Keratinocyte (primary cell): ENCODE measurements around the gene EPB41.

ENCODE experiments used
- CTCF ChIP-seq, 3 experiments: IDR thresholded peaks in 1 of 3; conservative IDR thresholded peaks in 1 of 3; optimal IDR thresholded peaks in 1 of 3; 2 replicates in 2 of 3; 3 replicates in 1 of 3; pipeline versions ENCODE3 to v1.5.1; 2011; ENCODE audit warnings: low read length in 3 of 3, mild to moderate bottlenecking in 3 of 3, moderate library complexity in 2 of 3, control low read depth in 1 of 3, inconsistent platforms in 1 of 3; ENCODE audit not compliant: insufficient read depth in 2 of 3; ENCODE audit errors: extremely low read depth in 1 of 3
- EZH2 ChIP-seq: IDR thresholded peaks from one replicate; pipeline ENCODE4 v1.6.1; 2012; ENCODE audit warnings: inconsistent platforms, mild to moderate bottlenecking, low read length, moderate library complexity

DNA sequence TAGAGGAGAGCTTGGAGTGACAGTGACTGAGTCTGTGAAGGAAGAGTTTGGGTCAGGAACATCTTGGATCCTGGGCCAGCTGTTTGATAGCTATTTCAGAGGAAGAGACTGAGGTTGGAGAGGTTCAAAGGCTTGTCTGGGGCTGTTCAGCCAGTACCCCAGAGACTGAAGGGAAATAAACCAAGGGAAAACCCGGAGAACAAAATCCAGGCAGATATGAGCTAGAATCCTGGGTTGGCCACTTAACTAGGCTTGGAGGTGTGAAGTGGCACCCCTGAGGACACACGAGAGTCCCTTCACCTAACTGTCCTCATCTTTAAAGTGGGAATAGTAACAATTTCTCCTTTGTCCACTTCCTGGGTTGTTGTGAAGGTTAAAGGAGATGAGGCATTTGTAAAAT lies 23.1 kb upstream of the EPB41 start:
- TF ChIP-seq CTCF (optimal IDR thresholded peaks at IDR 0.05 in 1 of 3, IDR thresholded peaks at IDR 0.05 in 1 of 3, conservative IDR thresholded peaks at IDR 0.05 in 1 of 3; ENCODE audit: extremely low read depth in 1 of 3, insufficient read depth in 2 of 3, low read length in 3 of 3) (no peak), EZH2 (no peak)
